NOMO-1 treated with dmso at 0.1 percent for 144 hours (cell line): ENCODE data around the gene EMCN.

Experiments used
- DNase-seq: peaks from one replicate; lab custom pipeline; 2025; ENCODE audit not compliant: unreplicated experiment; lab: John Stamatoyannopoulos, UW

Gene EMCN

DNA sequence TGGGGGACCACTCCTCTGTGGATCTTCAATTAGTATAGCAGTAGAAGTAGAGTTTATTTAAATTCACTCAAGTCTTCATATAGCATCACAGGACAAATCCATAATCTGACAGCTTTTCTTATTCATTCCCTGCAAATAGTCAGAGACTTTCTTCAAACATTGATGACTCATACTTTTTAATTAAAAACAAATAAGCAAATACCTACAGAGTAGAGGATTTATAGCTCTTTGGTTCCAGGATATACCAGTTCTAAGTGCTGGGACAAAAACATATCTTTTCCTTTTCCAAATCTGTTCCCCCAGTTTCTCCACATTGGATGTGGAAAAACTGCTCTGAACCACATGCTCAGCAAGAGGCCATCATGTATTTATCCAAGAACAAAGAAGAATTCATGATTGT, 24.1 kb downstream of the EMCN start:
- DNase-seq, result no peak

DNA sequence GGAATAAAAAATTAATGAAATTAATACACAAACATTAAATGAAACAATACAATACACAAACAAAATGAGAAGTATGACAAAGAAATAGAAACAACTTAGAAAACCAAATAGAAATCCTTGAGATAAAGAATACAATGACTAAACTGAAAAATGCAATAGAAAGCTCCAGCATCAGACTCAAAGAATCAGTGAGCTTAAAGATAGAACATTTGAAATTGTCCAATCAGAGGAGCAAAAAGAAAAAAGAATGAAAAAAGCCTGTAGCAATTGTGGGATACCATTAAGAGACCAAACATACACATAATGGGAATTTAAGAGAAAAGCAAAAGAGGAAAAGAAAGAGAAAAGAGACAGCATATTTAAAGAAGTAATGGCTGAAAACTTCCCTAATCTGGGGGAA, 25.7 kb downstream of the EMCN start:
- DNase-seq, result no peak

GRCh38 chr4:100489305-100489704, 28.5 kb downstream of the EMCN start:
- DNase-seq, result no peak

DNA sequence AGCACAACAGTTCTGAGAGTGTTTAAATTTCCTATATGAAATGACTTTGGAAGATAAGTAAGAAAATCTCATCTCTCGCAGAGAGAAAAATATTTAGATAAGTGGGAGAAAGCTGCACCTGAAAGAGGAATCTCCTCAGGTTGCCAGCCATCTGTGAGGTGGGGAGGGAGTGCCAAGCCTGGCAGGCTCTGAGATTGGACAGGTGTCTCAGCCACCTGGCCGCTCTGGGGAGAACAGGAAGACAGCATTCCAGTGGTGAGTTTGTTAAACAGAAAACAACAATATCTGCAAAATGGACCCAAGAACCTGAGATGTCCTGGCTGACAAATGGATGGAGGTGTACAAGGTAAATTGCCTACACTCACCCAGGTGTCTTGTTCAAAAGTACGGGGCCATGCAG, 31.3 kb downstream of the EMCN start:
- no peak for DNase-seq

- DNase-seq, result no peak
These were observed 34.0 kb downstream of the EMCN start for GRCh38 chr4:100483796-100484195.

- DNase-seq, result no peak
These were observed 37.9 kb downstream of the EMCN start for GRCh38 chr4:100479971-100480370.

DNA sequence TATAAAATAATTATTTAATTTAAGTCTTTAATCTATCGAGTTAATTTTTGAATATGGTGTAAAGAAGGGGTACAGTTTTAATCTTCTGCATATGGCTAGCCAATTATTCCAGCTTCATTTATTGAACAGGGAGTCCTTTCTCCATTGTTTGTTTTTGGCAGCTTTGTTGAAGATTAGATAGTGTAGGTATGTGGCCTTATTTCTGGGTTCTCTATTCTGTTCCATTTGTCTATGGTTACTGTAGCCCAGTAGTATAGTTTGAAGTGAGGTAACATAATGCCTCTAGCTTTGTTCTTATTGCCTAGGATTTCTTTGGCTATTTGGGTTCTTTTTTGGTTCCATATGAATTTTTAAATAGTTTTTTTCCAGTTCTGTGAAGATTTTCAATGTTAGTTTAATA, 48.3 kb downstream of the EMCN start:
- no peak for DNase-seq

GRCh38 chr4:100466501-100466900, 51.3 kb downstream of the EMCN start:
- DNase-seq, result no peak

GRCh38 chr4:100461807-100462605, 55.8 kb downstream of the EMCN start:
- DNase-seq, result no peak

- no peak for DNase-seq
These were observed 67.4 kb downstream of the EMCN start for GRCh38 chr4:100450449-100450848.

GRCh38 chr4:100431416-100431815, 86.4 kb downstream of the EMCN start:
- no peak for DNase-seq

DNA sequence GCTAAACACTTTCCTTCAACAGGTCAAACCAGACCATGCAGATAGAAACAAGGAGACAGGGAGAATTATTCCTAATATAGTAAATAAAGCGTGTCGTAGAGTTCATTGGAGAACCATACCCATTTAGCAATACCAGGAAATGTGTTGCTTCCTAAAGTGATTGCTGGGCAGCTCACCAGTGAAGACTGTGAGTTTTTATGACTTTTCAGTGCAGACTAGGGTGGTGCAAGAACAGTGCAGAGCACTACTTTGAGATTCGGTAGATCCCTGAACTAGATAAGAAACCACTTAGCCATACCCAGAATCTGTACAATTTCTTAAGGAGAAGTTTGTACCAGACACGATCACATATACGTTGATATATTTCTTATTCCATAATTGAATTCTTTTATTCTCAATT, 87.4 kb downstream of the EMCN start:
- peak; percentile 26 for DNase-seq

- no peak for DNase-seq
These were observed 88.2 kb downstream of the EMCN start for GRCh38 chr4:100429616-100430015.

DNA sequence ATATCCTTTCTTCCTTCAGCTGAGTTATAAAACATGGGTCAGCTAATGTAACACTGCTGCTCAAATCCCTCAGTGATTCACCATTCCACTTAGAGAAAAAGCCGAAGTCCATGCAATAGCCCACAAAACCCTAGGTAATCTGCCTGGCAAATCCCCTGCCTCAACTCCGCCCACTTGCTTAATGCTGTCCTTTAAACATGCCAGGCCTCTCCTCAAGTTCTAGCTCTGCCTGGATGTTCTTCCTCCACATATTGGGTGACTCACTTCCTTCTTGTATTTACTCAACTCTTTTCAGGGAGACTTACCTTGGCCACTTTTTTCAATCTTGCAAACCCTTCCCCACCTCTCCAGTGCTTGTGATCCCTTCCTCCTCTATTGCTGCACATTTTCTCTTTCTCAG, 89.8 kb downstream of the EMCN start:
- DNase-seq, result peak; percentile 8

DNA sequence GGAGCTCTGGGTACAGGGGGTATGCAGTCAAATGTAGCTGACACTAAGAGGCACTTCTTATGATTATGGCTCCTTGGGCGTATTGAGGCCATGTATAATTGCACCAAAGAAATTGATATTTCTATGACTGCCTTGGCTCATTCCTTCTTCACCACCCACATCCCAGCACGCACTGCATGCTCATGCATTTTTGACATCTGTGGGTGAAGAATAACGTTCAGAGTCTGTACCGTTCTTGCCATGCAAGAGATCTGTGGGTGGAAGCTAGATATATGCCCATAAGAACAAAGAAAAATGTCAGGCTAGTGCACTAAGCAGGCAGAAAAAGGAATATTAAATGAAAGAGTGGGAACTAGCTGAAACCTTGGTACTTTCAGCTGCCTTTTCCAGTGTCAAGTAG, 93.4 kb downstream of the EMCN start:
- no peak for DNase-seq

DNA sequence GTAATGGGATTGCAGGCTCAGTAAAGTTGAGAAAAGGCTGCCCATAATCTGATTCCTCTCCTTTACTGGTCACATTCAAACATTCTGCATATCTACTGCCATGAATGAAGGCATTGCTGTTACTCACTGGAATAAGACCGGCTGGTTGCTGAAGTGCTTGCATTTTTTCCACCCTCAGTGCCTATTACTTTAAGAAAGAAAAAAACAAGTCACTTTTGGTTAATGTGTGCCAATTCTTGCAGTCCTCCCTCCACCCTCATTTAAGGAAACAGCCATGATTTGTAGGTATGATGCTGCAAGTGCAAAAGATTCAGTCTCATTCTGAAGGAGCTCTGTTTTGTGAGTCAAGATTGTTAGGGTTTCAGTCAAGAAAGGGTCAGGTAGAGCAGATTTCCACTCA, 94.9 kb downstream of the EMCN start:
- DNase-seq, result no peak

GRCh38 chr4:100421361-100421978, 96.4 kb downstream of the EMCN start:
- DNase-seq, result no peak

- DNase-seq, result no peak
These were observed 97.3 kb downstream of the EMCN start for GRCh38 chr4:100420571-100420970.

DNA sequence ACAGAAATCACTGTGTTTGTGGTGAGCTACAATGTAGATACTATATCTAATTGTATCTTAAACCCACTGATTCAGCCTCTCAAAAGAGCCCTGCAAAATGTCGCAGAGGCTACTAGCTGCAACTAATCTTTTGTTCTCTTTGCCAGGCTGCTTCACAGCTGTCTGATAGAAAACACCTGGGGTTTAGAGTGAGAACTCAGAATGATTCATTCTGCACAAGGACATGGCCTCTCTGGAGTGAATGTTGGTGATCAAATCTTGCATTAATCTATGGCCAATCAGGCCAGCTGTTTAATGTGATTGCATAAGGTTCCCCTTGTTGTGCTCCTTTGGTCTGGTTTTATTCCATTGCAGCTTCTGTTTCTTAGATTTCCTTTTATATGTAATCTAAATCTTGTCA, 100.3 kb downstream of the EMCN start:
- no peak for DNase-seq

GRCh38 chr4:100414016-100414790, 103.6 kb downstream of the EMCN start:
- DNase-seq, result no peak

- no peak for DNase-seq
These were observed 126.0 kb downstream of the EMCN start for GRCh38 chr4:100391863-100392262.

- DNase-seq, result no peak
These were observed 126.7 kb downstream of the EMCN start for GRCh38 chr4:100391086-100391485.
